ENCODE measurements around the gene TIAM1. TPM values are rescaled to one million over a fixed set of nuclear protein-coding genes. Genes with fewer than 3 reads are reported as not detected.

The TIAM1 gene
- total RNA-seq, 1 donor from 2014 or later = 10.4 TPM

- DNase-seq (ENCODE audit: low spot score) = no peak
Observed at GRCh38 chr21:31092832-31093625, 251.0 kb downstream of the TIAM1 start.

- no peak for DNase-seq (ENCODE audit: low spot score)
Observed at GRCh38 chr21:31090376-31090775, 253.7 kb downstream of the TIAM1 start.

- DNase-seq (ENCODE audit: low spot score) = no peak
Observed at GRCh38 chr21:31088474-31088751, 255.6 kb downstream of the TIAM1 start.

DNA sequence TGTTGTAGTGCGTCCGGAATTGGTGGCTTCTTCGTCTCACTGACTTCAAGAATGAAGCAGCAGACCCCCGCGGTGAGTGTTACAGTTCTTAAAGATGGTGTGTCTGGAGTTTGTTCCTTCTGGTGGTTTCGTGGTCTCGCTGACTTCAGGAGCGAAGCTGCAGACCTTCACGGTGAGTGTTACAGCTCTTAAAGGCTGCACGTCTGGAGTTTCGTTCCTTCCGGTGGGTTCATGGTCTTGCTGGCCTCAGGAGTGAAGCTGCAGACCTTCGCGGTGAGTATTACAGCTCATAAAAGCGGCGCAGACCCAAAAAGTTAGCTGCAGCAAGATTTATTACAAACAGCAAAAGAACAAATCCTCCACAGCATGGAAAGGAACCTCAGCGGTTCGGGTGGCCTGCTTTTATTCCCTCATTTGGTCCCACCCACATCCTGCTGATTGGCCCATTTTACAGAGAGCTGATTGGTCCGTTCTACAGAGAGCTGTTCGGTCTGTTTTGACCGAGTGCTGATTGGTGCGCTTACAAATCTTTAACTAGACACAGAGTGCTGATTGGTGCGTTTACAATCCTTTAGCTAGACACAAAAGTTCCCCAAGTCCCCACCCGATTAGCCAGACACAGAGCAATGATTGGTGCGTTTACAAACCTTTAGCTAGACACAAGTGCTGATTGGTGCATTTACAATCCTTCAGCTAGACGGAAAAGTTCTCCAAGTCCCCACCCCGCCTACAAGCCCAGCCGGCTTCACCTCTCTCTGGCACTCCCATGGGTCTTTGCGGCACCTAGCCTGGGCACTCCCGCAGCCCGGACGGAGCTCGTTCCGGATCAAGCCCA, 256.2 kb downstream of the TIAM1 start:
- no peak for DNase-seq (ENCODE audit: low spot score)

GRCh38 chr21:31084689-31085088, 259.4 kb downstream of the TIAM1 start:
- no peak for DNase-seq (ENCODE audit: low spot score)

- no peak for DNase-seq (ENCODE audit: low spot score)
Observed at GRCh38 chr21:31078796-31079195, 265.3 kb downstream of the TIAM1 start.

- no peak for DNase-seq (ENCODE audit: low spot score)
Observed at GRCh38 chr21:31078216-31078615, 265.8 kb downstream of the TIAM1 start.

DNA sequence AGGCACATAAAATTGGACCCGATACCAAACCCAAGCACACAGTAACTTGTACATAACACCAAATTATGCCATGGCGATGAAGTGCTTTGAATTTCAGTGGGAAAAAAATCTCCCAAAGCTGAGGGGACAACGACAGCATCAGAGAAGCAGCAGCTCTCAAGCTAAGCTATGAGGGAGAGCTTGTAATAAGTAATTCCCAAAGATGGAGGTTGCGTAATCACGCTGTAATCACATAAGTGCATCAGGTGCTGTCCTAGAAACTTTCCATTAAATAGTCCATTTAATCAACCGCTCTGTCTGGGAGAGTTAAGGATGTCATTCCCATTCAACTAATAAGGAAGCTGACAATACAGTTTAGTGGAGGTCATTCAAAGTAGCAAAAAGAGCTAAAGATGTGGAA, 268.2 kb downstream of the TIAM1 start:
- DNase-seq (ENCODE audit: low spot score) = no peak

GRCh38 chr21:31072533-31072932, 271.5 kb downstream of the TIAM1 start:
- DNase-seq (ENCODE audit: low spot score) = no peak

Measured in mesenteric fat pad (tissue), 1 donor.